HG03060 (cell line): ENCODE results near the gene AP1S3.

ENCODE experiments used
- ATAC-seq: cut with Tn5 transposase; IDR thresholded peaks from one replicate; pipeline ENCODE4 v1.9.1; 2021; ENCODE audit warnings: low read depth, moderate number of reproducible peaks; ENCODE audit not compliant: unreplicated experiment

AP1S3 gene

GRCh38 chr2:223727562-223727961 is 109.8 kb downstream of the AP1S3 start:
- peak; percentile 96 for ATAC-seq

- ATAC-seq = no peak
Observed at GRCh38 chr2:223725986-223726970, 111.1 kb downstream of the AP1S3 start.

GRCh38 chr2:223725494-223725893 is 111.9 kb downstream of the AP1S3 start:
- no peak for ATAC-seq

- no peak for ATAC-seq
Observed at GRCh38 chr2:223724861-223725260, 112.5 kb downstream of the AP1S3 start.

GRCh38 chr2:223723954-223724411 is 113.4 kb downstream of the AP1S3 start:
- ATAC-seq = no peak

- no peak for ATAC-seq
Observed at GRCh38 chr2:223722226-223722625, 115.2 kb downstream of the AP1S3 start.

GRCh38 chr2:223721746-223722145 is 115.6 kb downstream of the AP1S3 start:
- ATAC-seq = no peak

- no peak for ATAC-seq
Observed at GRCh38 chr2:223720367-223720766, 117.0 kb downstream of the AP1S3 start.

- ATAC-seq = no peak
Observed at GRCh38 chr2:223712642-223713041, 124.7 kb downstream of the AP1S3 start.

- ATAC-seq = no peak
Observed at GRCh38 chr2:223711596-223712326, 125.6 kb downstream of the AP1S3 start.
